SK-N-MC (cell line): ENCODE results near the gene CCDC141.

Source experiments
- DNase-seq: peaks from one replicate; pipeline ENCODE4 v3.0.0-alpha.2; 2011; ENCODE audit warnings: low read depth, low spot score
- H3K27ac ChIP-seq: fragments of 200-600 bp; sonication (generic); 2 replicates; pipeline ENCODE4 v1.5.1; 2016; ENCODE audit warnings: mixed run types
- H3K36me3 ChIP-seq: fragments of 200-600 bp; sonication (generic); 2 replicates; pipeline ENCODE4 v1.6.1; 2017; ENCODE audit warnings: antibody characterized with exemption, low read length, mixed read lengths; ENCODE audit not compliant: insufficient read depth
- H3K4me3 ChIP-seq: fragments of 200-600 bp; sonication (generic); 2 replicates; pipeline ENCODE4 v1.5.1; 2016
- H3K9ac ChIP-seq: fragments of 200-600 bp; sonication (generic); 2 replicates; pipeline ENCODE4 v1.8.0; 2017; ENCODE audit warnings: mixed run types, mixed read lengths; ENCODE audit not compliant: insufficient read length
- H3K9me3 ChIP-seq: fragments of 200-600 bp; sonication (generic); 2 replicates; pipeline ENCODE4 v1.6.1; 2017; ENCODE audit warnings: low read depth, mild to moderate bottlenecking, antibody characterized with exemption, low read length, moderate library complexity, mixed read lengths
- EZH2 ChIP-seq: fragments of 200-600 bp; sonication (generic); IDR thresholded peaks from one replicate; pipeline ENCODE4 v1.6.1; 2017; ENCODE audit warnings: antibody characterized with exemption
- FOXP2 ChIP-seq: optimal IDR thresholded peaks from 2 replicates; pipeline ENCODE3; 2011; ENCODE audit warnings: mild to moderate bottlenecking, moderate library complexity; ENCODE audit not compliant: insufficient read depth; ENCODE audit errors: extremely low read length, control extremely low read depth
- POLR2AphosphoS5 ChIP-seq: IDR thresholded peaks from 2 replicates; pipeline ENCODE4 v1.6.1; 2012; ENCODE audit warnings: mild to moderate bottlenecking, low read depth, low read length, borderline replicate concordance

Gene CCDC141

GRCh38 chr2:178951266-178952006 is 98.5 kb downstream of the CCDC141 start:
- no peak overlapping the region for H3K9ac ChIP-seq

GRCh38 chr2:178949584-178949983 is 100.4 kb downstream of the CCDC141 start:
- TF ChIP-seq EZH2 = no peak
- H3K9ac ChIP-seq = no peak overlapping the region
- no peak overlapping the region for H3K27ac ChIP-seq
- no peak overlapping the region for H3K4me3 ChIP-seq
- H3K9me3 ChIP-seq = no peaks in the 10 kb centered on the region
- H3K36me3 ChIP-seq = no peaks in the 10 kb centered on the region
- DNase-seq = no peak

More at GRCh38 chr2:178951266-178952006, 98.5 kb downstream of the CCDC141 start:
- no peak for DNase-seq
- H3K36me3 ChIP-seq = no peaks in the 10 kb centered on the region
- H3K27ac ChIP-seq = no peak overlapping the region
- no peak overlapping the region for H3K4me3 ChIP-seq
- TF ChIP-seq FOXP2 (no peak), POLR2AphosphoS5 (no peak), EZH2 (no peak)
- H3K9me3 ChIP-seq = no peaks in the 10 kb centered on the region

- H3K36me3 ChIP-seq = no peaks in the 10 kb centered on the region
- TF ChIP-seq EZH2 (no peak), POLR2AphosphoS5 (no peak), FOXP2 (no peak)
- H3K4me3 ChIP-seq = no peak overlapping the region
- no peak overlapping the region for H3K27ac ChIP-seq
- no peaks in the 10 kb centered on the region for H3K9me3 ChIP-seq
- no peak for DNase-seq
- no peak overlapping the region for H3K9ac ChIP-seq
These were observed 100.8 kb downstream of the CCDC141 start for GRCh38 chr2:178949151-178949550.

GRCh38 chr2:178947006-178947405 is 102.9 kb downstream of the CCDC141 start:
- H3K9me3 ChIP-seq = no peaks in the 10 kb centered on the region
- no peak overlapping the region for H3K9ac ChIP-seq
- H3K36me3 ChIP-seq = no peaks in the 10 kb centered on the region
- DNase-seq = no peak
- H3K27ac ChIP-seq = no peak overlapping the region
- H3K4me3 ChIP-seq = no peak overlapping the region
- TF ChIP-seq FOXP2 (no peak), EZH2 (no peak), POLR2AphosphoS5 (no peak)

- Histone ChIP-seq H3K4me3 (no peak overlapping the region), H3K36me3 (no peaks in the 10 kb centered on the region), H3K9me3 (no peaks in the 10 kb centered on the region), H3K27ac (no peak overlapping the region), H3K9ac (no peak overlapping the region)
- TF ChIP-seq FOXP2 (no peak), POLR2AphosphoS5 (no peak), EZH2 (no peak)
- no peak for DNase-seq
These were observed 103.4 kb downstream of the CCDC141 start for GRCh38 chr2:178946494-178946893.

GRCh38 chr2:178943745-178944144 is 106.2 kb downstream of the CCDC141 start:
- no peak overlapping the region for H3K4me3 ChIP-seq
- TF ChIP-seq FOXP2 (no peak), POLR2AphosphoS5 (no peak), EZH2 (no peak)
- DNase-seq = no peak
- no peaks in the 10 kb centered on the region for H3K9me3 ChIP-seq
- H3K27ac ChIP-seq = no peak overlapping the region
- H3K9ac ChIP-seq = no peak overlapping the region
- H3K36me3 ChIP-seq = no peaks in the 10 kb centered on the region

- DNase-seq = no peak
- no peak for TF ChIP-seq EZH2
- no peak for TF ChIP-seq POLR2AphosphoS5
- TF ChIP-seq FOXP2 = no peak
- no peaks in the 10 kb centered on the region for H3K9me3 ChIP-seq
- H3K27ac ChIP-seq = no peak overlapping the region
- H3K4me3 ChIP-seq = no peak overlapping the region
- H3K9ac ChIP-seq = no peak overlapping the region
- no peaks in the 10 kb centered on the region for H3K36me3 ChIP-seq
These were observed 115.4 kb downstream of the CCDC141 start for GRCh38 chr2:178934571-178934970.

GRCh38 chr2:178933493-178933892 is 116.4 kb downstream of the CCDC141 start:
- Histone ChIP-seq H3K9ac (no peak overlapping the region), H3K9me3 (no peaks in the 10 kb centered on the region), H3K36me3 (no peaks in the 10 kb centered on the region), H3K4me3 (no peak overlapping the region), H3K27ac (no peak overlapping the region)
- DNase-seq = no peak
- no peak for TF ChIP-seq POLR2AphosphoS5
- TF ChIP-seq EZH2 = no peak
- TF ChIP-seq FOXP2 = no peak

GRCh38 chr2:178928077-178928476 is 121.9 kb downstream of the CCDC141 start:
- no peak overlapping the region for H3K27ac ChIP-seq
- TF ChIP-seq EZH2 = no peak
- TF ChIP-seq FOXP2 = no peak
- no peak for TF ChIP-seq POLR2AphosphoS5
- H3K9ac ChIP-seq = no peak overlapping the region
- H3K9me3 ChIP-seq = no peaks in the 10 kb centered on the region
- no peaks in the 10 kb centered on the region for H3K36me3 ChIP-seq
- no peak overlapping the region for H3K4me3 ChIP-seq
- DNase-seq = no peak
